Endothelial cell of umbilical vein (primary cell): Measurements from ENCODE around the gene HSPG2. TPM values are rescaled to one million over a fixed set of nuclear protein-coding genes. Genes with fewer than 3 reads are reported as not detected.

Experiments
- BruUV-seq: library from RNA; stranded (reverse); fragments of 400-500 nt; replicated peaks from 2 replicates; lab custom pipeline; 2021; lab: Mats Ljungman, UMichigan
- CTCF ChIA-PET: fragments of 300-600, 350-600 bp; sonication (Branson Sonifier 250); formaldehyde crosslinking; loops from one replicate; lab custom pipeline; 2021; ENCODE audit warnings: antibody characterized with exemption, inconsistent platforms; lab: Charles Lee
- POLR2A ChIA-PET: fragments of 300-600, 350-600 bp; sonication (Branson Sonifier 250); formaldehyde crosslinking; loops from one replicate; lab custom pipeline; 2021; ENCODE audit warnings: antibody characterized with exemption, inconsistent platforms; lab: Charles Lee
- DNase-seq: peaks from one replicate; pipeline ENCODE4 v3.0.0-alpha.2; 2011; ENCODE audit warnings: low read depth, low spot score
- FAIRE-seq: peaks from 2 replicates; lab custom pipeline; 2011; peaks lifted over from hg19 to GRCh38; lab: Jason Lieb, UNC
- H2AFZ ChIP-seq: 2 replicates; pipeline ENCODE4 v1.6.0; 2012; ENCODE audit warnings: low read depth, low read length, control low read depth, inconsistent platforms
- H3K27ac ChIP-seq: 2 replicates; pipeline ENCODE4 v1.5.1; 2011; ENCODE audit warnings: low read depth, mild to moderate bottlenecking, control low read depth, low read length, moderate library complexity; ENCODE audit not compliant: insufficient read depth
- H3K27me3 ChIP-seq, 2 experiments: 2 replicates each; pipeline versions ENCODE4 v1.6.0 to v1.6.1; 2011; ENCODE audit warnings: low read length in 2 of 2, mixed read lengths in 1 of 2; ENCODE audit not compliant: control insufficient read depth in 2 of 2, insufficient read depth in 2 of 2
- H3K36me3 ChIP-seq, 2 experiments: 2 replicates in 1 of 2; 3 replicates in 1 of 2; pipeline ENCODE4 v1.5.1; 2011; ENCODE audit warnings: low read length in 2 of 2, mild to moderate bottlenecking in 1 of 2, moderate library complexity in 1 of 2; ENCODE audit not compliant: control insufficient read depth in 2 of 2, insufficient read depth in 2 of 2; ENCODE audit errors: extremely low read depth in 1 of 2
- H3K4me1 ChIP-seq: 3 replicates; pipeline ENCODE4 v1.5.1; 2011; ENCODE audit warnings: mild to moderate bottlenecking, low read length; ENCODE audit not compliant: control insufficient read depth, insufficient read depth; ENCODE audit errors: extremely low read depth
- H3K4me2 ChIP-seq: 2 replicates; pipeline ENCODE4 v1.6.1; 2011; ENCODE audit warnings: low read length, control low read depth, mixed read lengths; ENCODE audit not compliant: insufficient read depth
- H3K4me3 ChIP-seq, 3 experiments: fragments of 200-600 bp in 1 of 3; sonication (generic), shearing (Covaris generic) in 1 of 3; replicated peaks in 1 of 3; 2 replicates each; pipeline ENCODE4 v1.5.1; 2011 to 2016; ENCODE audit warnings: control low read depth in 3 of 3, low read length in 3 of 3, mild to moderate bottlenecking in 2 of 3, inconsistent platforms in 1 of 3, low read depth in 1 of 3, moderate library complexity in 1 of 3; ENCODE audit not compliant: insufficient read depth in 1 of 3
- H3K79me2 ChIP-seq: 2 replicates; pipeline ENCODE4 v1.6.0; 2012; ENCODE audit warnings: low read length, inconsistent platforms; ENCODE audit not compliant: control insufficient read depth, insufficient read depth
- H3K9ac ChIP-seq: replicated peaks from 2 replicates; pipeline ENCODE3; 2011; ENCODE audit warnings: low read length, control low read depth; ENCODE audit not compliant: insufficient read depth; ENCODE audit errors: extremely low read depth
- H3K9me1 ChIP-seq: replicated peaks from 3 replicates; pipeline ENCODE4 v1.6.0; 2011; ENCODE audit warnings: mild to moderate bottlenecking, low read length; ENCODE audit not compliant: control insufficient read depth, insufficient read depth; ENCODE audit errors: extremely low read depth
- H3K9me3 ChIP-seq: replicated peaks from 2 replicates; pipeline ENCODE4 v1.5.1; 2012; ENCODE audit warnings: low read length, inconsistent platforms; ENCODE audit not compliant: control insufficient read depth, insufficient read depth
- H4K20me1 ChIP-seq: replicated peaks from 2 replicates; pipeline ENCODE3; 2011; ENCODE audit warnings: mild to moderate bottlenecking, low read length; ENCODE audit not compliant: control insufficient read depth, insufficient read depth; ENCODE audit errors: extremely low read depth
- CTCF ChIP-seq, 2 donors: IDR thresholded peaks; 1 replicate in 1 of 2; 2 replicates in 1 of 2; pipeline ENCODE4 v1.5.1; 2011; ENCODE audit warnings: low read length in 2 of 2, mild to moderate bottlenecking in 2 of 2, moderate library complexity in 2 of 2, control low read depth in 1 of 2, inconsistent platforms in 1 of 2, low read depth in 1 of 2; ENCODE audit not compliant: insufficient read depth in 1 of 2; ENCODE audit errors: extremely low read depth in 1 of 2
- EZH2 ChIP-seq: IDR thresholded peaks from 2 replicates; pipeline ENCODE4 v1.6.1; 2012; ENCODE audit warnings: borderline replicate concordance, low read depth, mild to moderate bottlenecking, moderate library complexity, low read length, inconsistent platforms; ENCODE audit not compliant: severe bottlenecking
- FOS ChIP-seq: IDR thresholded peaks from 2 replicates; pipeline ENCODE4 v1.6.1; 2011; ENCODE audit warnings: mild to moderate bottlenecking, low read length, moderate library complexity, borderline replicate concordance; ENCODE audit not compliant: insufficient read depth
- GATA2 ChIP-seq: IDR thresholded peaks from 2 replicates; pipeline ENCODE4 v1.7.0; 2011; ENCODE audit warnings: low read depth, mild to moderate bottlenecking, moderate library complexity, mixed read lengths, low read length; ENCODE audit not compliant: insufficient read length, insufficient read depth
- JUN ChIP-seq: IDR thresholded peaks from 2 replicates; pipeline ENCODE4 v1.6.1; 2011; ENCODE audit warnings: borderline replicate concordance, low read depth; ENCODE audit not compliant: insufficient read length, insufficient read depth
- MAX ChIP-seq: IDR thresholded peaks from 2 replicates; pipeline ENCODE4 v1.6.1; 2011; ENCODE audit not compliant: insufficient read depth, insufficient read length
- MYC ChIP-seq: IDR thresholded peaks from one replicate; pipeline ENCODE4 v1.6.1; 2011; ENCODE audit warnings: mild to moderate bottlenecking, low read depth, low read length
- POLR2A ChIP-seq: IDR thresholded peaks from 2 replicates; pipeline ENCODE4 v1.6.1; 2012; ENCODE audit warnings: low read depth, mild to moderate bottlenecking, control low read depth, low read length
- POLR2AphosphoS5 ChIP-seq: IDR thresholded peaks from 2 replicates; pipeline ENCODE4 v1.6.1; 2012; ENCODE audit warnings: low read depth, mild to moderate bottlenecking, control low read depth, low read length, moderate library complexity; ENCODE audit not compliant: insufficient read depth
- dilution Hi-C: fragments of 300-500 bp; cut with MboI; formaldehyde crosslinking; loops from one replicate; pipeline ENCODE4 v1.15.0; 2019; ENCODE audit warnings: low sequenced_read_pairs; ENCODE audit not compliant: extremely low pct_ligation_motif_present
- intact Hi-C: fragments of 100-400 bp; cut with micrococcal nuclease; formaldehyde crosslinking; loops from one replicate; pipeline ENCODE4 v1.10.0; 2022
- polyA plus RNA-seq, 4 experiments: library from polyadenylated mRNA; depleted of rRNA in 3 of 4; stranded (reverse) in 3 of 4; unstranded in 1 of 4; fragments of >200 nt; gene quantifications; 2 replicates each; pipeline versions ENCODE4 v1.2.1 to v1.2.3, GENCODE V29; 2011 to 2012; ENCODE audit warnings: missing spikeins in 1 of 4
- total RNA-seq: library from RNA; stranded (reverse); gene quantifications from 2 replicates; pipeline ENCODE4 v1.2.3, GENCODE V29; 2021

The HSPG2 gene
- total and polyA plus RNA-seq, 2 donors (not counting 3 experiments of a cell fraction or from before 2014, with no cell fraction given): 734 to 3,499 TPM

GRCh38 chr1:21775550-21775914 lies 161.6 kb downstream of the HSPG2 start:
- peaks cover 23% of the 10 kb centered on the region for H3K4me1 ChIP-seq
- DNase-seq: peak; percentile 53
- BruUV-seq: no TSS peak
- CTCF ChIA-PET: interaction anchor here (1.2 kb wide), 2 partner anchors 10 to 12 kb away, joined by 3 read pairs; no protein-coding TSS in a partner anchor
- intact Hi-C loops (no loop called here), dilution Hi-C loops (no loop called here)
- H3K4me2 ChIP-seq: no peak overlapping the region
- H3K27ac ChIP-seq: no peak overlapping the region
- H3K36me3 ChIP-seq: no peaks in the 10 kb centered on the region
- H3K79me2 ChIP-seq: peaks cover 95% of the 10 kb centered on the region
- no peak overlapping the region for H3K9ac ChIP-seq
- no peak overlapping the region for H3K4me3 ChIP-seq
- no peaks in the 10 kb centered on the region for H3K9me1 ChIP-seq
- no peak overlapping the region for H2AFZ ChIP-seq
- no peak for FAIRE-seq
- no peaks in the 10 kb centered on the region for H3K9me3 ChIP-seq
- TF ChIP-seq MAX (no peak), POLR2A (no peak), EZH2 (no peak), GATA2 (no peak), POLR2AphosphoS5 (no peak), CTCF (IDR thresholded peaks at IDR 0.05; ENCODE audit: extremely low read depth in 1 of 2, insufficient read depth in 1 of 2, low read depth in 1 of 2, low read length in 2 of 2) (no peak), JUN (no peak), MYC (no peak), FOS (no peak)
- POLR2A ChIA-PET: no interaction called here
- peaks cover 3% of the 10 kb centered on the region for H4K20me1 ChIP-seq
- no peaks in the 10 kb centered on the region for H3K27me3 ChIP-seq
